Germinal center (tissue), 1 donor: Measurements from ENCODE around the gene CFL2.
A peak's percentile ranks its signal among the peaks of the same experiment; 100 is the strongest.
"Not testable (repeated sequence)": the region's sequence is repeated elsewhere in the genome, so short reads cannot be mapped to it uniquely, and the experiment has no call there.

ENCODE experiments used
- DNase-seq: peaks from one replicate; pipeline ENCODE4 v3.0.0; 2012; ENCODE audit warnings: mixed read lengths, low spot score

CFL2 gene

DNA sequence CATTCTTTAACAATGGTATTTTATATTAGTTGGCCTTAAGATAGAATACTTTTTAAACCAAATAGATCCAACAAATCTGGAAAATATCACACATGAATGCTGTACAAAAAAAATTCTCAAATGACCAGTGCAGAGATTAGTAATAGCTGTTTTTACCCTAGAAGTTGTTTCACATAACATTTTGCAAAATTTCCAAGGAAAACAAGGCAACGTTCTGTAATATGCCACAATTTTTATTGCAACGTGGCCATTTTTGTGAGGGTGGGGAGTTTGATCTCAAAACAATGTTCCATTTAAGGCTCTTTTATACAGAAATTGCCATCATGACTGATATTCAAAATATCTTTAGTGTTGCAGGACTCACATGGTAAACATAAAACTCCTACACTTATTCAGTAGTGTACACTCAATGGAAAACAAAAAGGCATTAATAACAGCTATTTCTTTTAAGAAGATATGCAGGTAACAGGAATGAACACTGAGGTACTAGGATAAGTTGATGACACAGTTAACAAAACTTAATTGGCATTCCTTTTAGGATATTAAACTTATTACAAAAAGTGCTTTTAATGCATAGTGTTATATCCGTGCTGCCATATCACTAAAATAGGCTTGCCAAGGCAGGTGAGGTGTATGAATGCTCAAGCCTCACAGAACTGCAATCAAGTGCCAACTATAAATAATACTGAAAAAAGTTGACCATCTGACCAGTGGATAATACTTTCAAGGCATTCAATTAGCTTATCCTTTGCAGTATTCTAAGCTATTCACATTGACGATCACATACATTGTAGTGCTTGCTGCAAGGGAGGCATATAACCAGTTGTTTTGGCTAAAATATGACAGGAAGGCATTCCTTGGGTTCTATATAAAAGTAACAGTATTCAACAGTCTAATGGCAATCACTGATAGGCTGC is 2.3 kb downstream of the CFL2 start:
- DNase-seq: no peak

DNA sequence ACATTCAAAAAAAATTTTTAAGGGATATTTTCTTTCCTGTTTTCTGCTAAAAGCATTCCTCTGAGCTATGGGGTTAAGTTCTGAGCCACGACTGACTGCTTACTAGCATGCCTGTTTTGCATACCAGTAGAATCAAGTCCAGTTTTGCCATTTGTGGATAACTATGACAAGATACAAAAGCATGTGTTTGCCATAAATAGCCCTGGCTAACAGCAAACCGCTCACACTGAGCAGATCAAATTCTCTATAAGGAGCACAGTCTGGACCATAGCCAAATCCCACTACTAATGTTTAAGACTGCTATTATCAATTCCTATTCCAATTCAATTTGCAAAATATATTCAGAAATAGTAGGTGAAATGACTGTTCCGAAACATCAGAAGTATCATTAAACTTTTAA is 3.2 kb downstream of the CFL2 start:
- peak; percentile 52 for DNase-seq

DNA sequence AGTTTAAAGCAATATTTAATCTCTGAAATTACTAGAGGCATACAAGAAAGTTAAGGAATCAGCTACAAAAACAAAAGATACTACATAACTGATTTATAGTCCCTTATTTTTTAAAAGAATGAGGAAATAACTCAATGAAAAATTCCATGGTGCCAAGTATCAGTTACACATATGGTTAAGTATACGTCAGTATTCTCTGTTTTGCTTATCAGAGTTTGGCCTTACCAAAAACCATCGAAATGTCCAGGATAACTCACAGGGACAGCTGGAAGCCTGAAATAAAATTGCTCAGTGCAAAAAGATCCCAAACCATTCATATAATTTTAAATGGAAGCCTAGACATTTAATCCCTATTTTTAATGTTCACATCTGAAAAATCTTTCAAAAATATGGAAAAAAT is 3.6 kb downstream of the CFL2 start:
- no peak for DNase-seq

DNA sequence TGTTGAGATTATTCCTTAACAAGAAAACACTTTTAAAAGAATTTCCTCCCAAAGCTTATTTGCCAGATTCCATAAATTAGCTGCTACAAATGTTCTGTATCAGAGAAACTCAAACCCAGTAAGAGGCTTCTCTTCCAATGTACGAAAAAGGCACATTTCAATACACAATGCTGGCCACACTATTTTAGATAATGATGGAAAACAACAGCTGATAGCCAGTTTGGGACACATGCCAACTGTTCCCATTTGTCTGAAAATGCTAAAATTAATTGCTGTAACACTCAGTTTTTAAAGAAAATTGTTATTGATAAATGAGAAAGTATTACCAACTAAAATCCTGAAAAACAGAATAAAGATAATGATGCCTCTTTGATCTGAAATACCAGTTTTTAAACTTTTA is 4.4 kb downstream of the CFL2 start:
- DNase-seq: no peak

DNA sequence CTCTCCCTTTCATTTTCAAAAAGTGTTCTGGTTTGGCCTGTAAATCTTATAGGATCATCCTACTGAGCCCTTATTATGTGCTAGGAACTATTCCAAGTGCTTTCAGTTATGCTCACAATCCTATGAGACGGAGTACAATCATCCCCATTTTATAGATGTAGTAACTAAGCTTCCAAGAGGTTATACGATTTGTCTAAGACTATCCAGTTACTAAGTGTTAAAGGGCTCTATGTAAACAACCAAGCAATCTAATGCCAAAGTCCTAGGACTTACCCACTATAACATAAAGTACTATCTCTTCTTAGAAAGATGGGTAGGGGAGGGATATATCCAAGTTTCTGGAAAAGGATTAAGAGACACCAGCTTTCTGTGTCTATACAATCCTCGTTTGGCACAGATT is 6.7 kb downstream of the CFL2 start:
- no peak for DNase-seq

DNA sequence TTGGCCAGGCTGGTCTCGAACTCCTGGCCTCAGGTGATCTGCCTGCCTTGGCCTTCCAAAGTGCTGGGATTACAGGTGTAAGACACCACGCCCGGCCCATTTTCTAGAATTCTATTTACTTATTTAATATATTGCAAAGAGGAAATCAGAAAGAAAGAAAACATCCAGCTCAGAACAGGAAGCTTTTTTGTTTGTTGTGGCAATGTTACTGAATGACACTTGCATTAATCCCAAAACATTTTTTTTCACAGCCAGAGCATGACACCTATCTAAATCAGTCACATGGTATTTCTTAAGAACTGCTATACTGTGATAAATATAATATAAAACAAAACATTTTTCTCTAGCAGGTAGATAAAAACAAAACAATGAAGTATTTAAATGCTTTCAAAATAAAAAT is 12.6 kb downstream of the CFL2 start:
- DNase-seq: no peak

DNA sequence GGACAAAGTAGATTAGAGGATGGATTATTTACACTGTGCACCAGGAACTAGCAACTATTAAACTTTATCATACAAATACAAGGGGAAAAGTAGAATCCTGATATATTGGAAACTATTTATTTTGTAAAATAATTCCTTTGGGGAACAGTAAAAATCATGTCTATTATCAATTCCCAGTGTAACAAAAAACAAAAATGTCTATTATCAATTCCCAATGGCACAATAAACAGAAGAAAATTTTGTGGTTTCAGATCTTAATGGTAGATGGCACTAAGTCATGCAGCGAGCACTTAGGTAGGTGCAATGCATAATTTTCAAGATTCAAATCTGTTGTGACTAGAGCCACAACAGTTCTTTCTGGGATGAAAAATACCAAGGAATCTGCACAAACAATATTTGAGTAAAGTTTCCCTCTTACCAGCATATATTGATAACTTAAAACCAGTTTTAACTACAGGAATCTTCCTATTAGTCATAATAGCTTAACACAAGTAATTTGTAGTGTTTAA is 13.7 kb downstream of the CFL2 start:
- no peak for DNase-seq

DNA sequence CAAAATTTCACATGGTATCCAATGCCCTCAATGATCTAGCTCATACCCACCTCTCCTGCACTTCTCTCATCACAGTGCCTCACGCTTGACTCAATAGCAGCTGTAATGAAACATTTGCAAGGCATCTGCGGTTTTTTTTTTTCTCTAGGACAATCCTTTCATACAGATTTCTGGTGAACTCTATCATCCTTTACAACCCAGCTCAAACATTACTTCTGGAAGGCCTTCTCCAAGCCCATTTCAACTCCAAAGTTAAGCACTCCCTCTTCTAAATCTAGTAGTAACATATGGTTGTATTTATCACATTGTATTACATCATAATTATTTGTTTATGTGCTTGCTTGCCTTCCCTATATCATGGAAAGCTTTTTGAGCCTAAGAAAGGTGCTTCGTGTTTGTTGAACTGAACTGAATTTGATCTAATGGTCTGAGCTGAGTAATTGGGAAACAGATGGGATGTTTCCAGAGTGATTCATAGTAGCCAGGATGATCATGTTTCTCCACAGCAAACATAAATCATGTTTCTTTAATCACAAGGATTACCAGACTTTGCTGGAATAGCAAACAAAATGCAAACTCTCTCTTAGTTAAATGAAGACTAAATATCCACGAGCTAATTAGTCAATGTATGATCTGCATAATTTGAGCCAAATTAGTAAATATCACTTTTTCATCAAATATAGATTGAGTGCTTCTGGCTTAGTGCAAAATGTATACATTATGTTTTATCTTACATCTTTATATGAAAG is 14.3 kb downstream of the CFL2 start:
- DNase-seq: no peak

DNA sequence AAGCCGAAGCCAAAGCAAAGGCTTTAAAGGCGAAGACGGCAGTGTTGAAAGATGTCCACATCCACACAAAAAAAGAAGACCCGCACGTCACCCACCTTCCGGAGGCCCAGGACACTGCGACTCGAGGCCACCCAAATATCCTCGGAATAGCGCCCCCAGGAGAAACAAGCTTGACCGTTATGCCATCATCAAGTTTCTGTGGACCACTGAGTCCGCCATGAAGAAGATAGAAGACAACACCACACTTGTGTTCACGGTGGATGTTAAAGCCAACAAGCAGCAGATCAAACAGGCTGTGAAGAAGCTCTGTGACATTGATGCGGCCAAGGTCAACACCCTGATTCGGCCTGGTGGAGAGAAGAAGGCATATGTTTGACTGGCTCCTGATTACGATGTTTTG is 20.2 kb downstream of the CFL2 start:
- not testable (repeated sequence) for DNase-seq

DNA sequence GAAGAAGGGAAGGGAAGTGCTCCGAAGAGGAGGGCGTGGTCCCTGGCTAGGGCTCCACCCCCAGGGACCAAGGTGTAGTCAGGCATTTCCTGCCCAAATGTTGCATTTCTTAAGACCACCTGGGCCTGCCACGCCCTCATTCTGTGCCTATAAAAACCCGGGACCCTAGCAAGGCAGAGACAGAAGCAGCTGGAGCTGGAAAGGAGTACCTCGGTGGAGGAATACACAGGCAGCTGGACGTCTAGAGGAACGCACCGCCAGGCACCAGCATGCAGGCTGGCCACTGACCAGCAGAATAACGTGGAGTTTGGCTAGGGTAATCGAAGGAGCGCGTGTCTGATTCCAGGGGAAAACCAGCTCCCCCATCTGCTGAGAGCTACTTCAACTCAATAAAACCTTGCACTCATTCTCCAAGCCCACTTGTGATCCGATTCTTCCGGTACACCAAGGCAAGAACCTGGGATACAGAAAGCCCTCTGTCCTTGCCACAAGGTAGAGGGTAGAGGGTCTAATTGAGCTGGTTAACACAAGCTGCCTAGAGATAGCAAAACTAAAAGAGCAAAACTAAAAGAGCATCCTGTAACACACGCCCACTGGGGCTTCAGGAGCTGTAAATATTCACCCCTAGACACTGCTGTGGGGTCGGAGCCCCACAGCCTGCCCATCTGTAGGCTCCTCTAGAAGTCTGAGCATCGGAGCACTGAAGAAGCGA is 21.0 kb downstream of the CFL2 start:
- peak; percentile 27 for DNase-seq

DNA sequence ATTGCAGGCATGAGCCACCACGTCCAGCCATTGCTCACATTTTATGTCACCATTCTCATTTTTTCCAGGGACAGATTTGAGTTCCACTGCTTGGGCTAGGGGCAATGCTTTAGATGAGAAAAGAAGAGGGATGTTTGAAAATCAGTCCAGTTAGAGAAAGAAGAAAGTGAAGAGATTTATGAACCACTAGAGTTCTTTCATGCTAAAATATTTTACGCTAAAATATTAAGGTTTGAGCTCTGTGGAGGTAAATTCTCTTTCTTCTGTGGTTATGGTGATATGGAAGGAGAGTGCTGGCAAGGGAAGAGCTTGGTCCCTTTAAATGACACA is 21.5 kb downstream of the CFL2 start:
- no peak for DNase-seq

DNA sequence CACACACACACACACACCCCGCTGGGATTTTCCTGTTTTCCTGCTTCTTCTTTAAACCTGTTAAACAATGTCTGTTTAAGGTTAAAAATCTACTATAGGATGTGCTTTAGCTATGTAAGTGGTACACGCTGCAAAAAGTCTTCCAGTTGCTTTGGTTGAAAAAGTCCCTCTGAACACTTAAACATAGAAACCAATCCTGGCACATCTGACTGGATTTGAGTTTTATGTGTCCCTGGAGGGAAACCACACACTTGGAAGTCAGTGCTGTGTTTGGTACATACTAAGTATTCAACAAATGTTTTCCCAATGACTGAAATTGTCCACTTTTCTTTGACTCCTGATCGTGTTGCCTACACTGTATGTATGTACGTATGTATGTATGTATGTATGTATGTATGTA is 22.0 kb downstream of the CFL2 start:
- no peak for DNase-seq

DNA sequence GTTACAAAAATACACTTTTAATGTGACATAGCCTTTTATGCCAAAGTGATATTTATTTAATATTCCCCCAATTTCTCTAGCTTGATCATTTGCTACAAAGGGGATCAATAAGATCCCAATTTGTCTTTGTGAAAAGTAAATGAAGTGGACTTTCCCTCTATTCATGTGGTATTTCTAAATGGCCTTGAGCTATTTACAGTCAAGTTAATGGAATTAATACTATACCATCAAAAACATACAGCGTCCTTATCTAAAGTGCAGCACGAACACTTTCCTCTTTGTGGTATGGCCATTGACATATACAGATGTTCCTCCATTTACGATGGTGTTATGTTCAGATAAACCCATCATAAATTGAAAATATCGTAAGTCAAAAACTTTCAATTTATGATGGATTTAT is 23.2 kb downstream of the CFL2 start:
- DNase-seq: no peak

DNA sequence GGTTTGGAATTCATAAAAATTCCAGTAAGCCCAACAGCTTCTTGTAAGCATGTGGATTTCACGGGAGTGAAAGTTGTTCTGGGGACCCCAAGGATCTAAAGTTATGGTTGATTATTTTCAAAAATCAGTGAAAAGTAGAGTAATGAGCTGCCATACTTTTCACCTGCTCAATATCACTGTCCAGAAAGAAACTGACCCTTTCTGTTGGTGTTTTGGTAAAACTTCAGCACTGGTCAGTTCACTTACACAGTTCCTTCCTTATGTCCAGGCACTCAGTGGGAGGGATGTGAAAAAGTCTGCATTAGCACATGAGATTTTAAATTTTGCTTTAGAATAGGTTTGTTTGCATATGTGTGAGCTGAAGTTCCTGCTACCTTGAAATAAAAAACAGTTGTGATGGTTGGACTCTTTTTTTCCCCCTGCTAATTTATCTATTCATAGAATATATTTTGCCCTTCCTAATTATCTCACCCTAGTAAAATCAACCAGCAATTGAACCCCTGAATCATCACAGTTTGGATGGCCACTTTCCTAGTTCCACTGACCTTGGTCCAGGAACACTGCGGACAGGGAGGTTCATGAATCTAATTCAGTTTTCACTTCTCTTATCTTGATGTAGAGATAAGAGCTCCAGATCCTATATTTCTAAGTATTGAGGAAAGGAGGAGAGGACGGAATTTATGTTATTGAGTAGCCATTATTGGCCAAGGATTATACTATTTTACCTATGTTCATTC is 25.8 kb downstream of the CFL2 start:
- DNase-seq: no peak

DNA sequence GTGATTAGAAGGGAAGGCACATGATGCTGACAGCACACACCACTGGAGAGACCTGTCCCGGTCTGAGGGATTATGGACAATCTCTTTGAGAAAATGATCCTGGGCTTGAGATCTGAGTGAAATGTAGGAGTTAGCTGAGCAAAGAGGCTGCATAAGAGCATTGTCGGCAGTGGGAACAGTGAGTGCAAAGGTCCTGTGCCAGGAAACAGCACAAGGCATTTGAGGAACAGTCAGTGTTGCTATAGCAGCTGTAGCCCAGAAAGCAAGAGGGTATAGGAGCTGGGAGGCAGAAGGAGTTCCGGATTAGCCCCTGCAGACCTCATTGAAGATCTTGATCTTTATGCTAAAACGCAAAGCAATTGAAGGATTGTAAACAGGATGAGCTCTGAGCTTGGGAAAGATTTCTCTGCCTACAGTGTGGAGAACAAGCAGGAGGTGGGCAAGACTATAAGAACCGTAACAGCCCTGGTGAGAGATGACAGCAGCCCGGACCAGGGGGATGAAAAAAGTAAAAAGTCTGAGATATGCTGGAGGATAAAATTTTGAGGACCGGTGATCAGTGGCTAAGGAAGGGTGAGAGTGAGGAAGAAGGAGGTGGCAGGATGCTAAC is 28.5 kb downstream of the CFL2 start:
- DNase-seq: no peak

DNA sequence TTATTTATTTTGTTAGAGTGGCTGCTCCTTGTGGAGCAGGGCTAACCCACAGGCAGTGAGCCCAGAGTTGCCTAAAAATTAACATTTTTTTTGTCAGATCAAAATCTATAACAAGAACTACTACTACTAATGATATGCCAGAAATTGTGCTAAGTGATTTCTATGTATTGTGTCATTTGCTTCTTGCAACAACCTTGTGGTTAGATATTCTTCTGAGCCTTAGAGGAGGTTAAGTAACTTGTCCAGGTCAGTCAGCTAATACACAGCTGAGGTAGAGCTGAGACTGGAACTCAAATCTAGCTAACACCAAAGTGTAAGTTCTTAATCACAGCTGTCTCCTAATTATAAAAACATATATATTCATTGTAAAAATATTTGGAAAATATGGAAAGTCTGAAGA is 29.8 kb downstream of the CFL2 start:
- no peak for DNase-seq

DNA sequence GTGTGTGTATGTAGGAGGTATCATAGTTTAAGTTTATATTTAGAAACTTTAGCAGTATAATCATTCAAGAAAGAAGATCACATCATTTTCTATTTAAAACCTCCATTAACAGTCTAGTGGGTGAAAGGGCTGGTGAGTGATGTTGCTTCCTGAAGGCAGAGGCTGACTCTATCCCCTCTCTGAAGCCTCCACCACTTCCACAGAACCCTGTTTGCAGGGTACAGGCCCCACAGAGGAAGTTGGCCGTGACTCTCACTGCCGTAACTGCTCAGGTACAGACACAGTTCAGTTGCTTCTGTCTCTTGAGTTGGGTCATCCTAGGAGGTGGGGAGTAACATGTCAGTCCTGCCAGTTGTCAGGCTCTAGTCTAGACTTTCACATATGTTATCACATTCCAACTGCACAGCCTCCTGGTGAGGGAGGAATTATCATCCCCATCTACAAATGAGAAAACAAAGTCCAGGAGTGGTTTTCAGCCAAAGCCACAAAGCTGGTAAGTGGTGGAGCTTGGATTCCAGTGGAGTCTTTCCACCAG is 31.5 kb downstream of the CFL2 start:
- no peak for DNase-seq

DNA sequence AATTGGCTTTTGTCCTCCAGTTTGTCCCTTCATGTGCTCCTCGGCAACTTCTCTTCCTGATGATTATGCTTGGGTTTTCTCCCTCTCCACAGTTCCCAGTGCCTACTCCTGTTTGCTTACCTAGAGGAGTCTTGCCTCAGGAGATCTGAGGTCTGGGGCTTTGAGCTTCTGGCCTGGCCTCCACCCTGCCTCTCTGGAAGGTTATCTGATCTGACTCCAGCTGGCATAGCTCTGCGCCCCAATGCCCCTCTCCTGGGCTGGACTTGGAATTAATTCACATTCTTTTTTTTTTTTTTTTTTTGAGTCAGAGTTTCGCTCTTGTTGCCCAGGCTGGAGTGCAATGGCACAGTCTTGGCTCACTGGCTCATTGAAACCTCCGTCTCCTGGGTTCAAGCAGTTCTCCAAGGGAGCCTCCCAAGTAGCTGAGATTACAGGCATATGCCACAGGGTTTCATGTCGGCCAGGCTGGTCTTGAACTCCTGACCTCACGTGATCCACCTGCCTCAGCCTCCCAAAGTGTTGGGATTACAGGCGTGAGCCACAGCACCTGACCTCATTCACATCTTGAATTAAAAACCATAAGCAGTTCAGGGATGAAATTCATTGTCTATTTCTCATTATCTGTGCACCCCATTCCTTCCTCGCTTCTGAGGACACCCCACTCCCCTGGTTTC is 33.5 kb downstream of the CFL2 start:
- no peak for DNase-seq

DNA sequence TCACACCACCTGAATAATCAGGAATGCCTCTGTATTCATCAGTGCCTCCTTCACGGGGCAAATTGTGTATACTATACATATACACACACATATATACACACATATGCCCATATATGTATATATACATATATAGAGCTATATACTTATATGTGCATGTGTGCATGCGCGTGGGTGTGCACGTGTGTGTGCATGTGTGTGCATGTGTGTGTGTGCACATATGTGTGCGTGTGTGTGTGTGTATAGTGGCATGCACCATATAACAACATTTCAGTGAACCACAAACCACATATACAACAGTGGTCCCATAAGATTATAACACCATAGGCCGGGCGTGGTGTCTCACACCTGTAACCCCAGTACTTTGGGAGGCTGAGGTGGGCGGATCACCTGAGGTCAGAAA is 35.7 kb downstream of the CFL2 start:
- DNase-seq: no peak

DNA sequence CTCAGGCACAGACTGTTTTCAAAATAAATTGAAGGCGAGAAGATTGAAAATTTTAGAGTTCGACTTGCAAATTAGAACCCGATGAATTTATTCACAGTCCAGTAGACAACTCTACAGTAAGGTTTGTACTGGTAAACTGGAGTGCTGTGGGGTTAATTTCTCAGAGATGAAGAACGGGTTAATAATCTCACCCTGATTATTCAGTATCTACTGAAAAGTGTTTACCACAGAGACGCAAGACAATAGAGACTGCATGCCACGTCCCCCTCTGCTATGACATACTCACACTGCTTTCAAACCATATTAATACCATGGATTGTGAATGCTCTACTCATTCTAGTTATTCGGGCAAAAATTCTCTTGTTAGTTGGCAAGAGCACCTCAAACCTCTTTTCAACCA is 36.1 kb downstream of the CFL2 start:
- DNase-seq: no peak
